Nephron progenitor cell (in vitro differentiated cells): ENCODE data around the gene CMAS.

ENCODE experiments used
- DNase-seq: peaks from one replicate; pipeline ENCODE4 v3.0.0; 2021
- H3K27ac Mint-ChIP-seq: 2 replicates; pipeline ENCODE4 v1.8.0; 2021; ENCODE audit warnings: mild to moderate bottlenecking, moderate library complexity, mixed read lengths
- H3K27me3 Mint-ChIP-seq: 2 replicates; pipeline ENCODE4 v1.8.0; 2021; ENCODE audit warnings: mild to moderate bottlenecking, low read depth, mixed read lengths; ENCODE audit not compliant: poor library complexity
- H3K36me3 Mint-ChIP-seq: 2 replicates; pipeline ENCODE4 v1.8.0; 2021; ENCODE audit warnings: low read depth, mixed read lengths
- H3K4me1 Mint-ChIP-seq: 2 replicates; pipeline ENCODE4 v1.8.0; 2021; ENCODE audit warnings: mixed read lengths
- H3K4me3 Mint-ChIP-seq: 2 replicates; pipeline ENCODE4 v1.8.0; 2021; ENCODE audit warnings: mild to moderate bottlenecking, moderate library complexity, mixed read lengths
- H3K9me3 Mint-ChIP-seq: 2 replicates; pipeline ENCODE4 v1.8.0; 2021; ENCODE audit warnings: mild to moderate bottlenecking, moderate library complexity, mixed read lengths
- TF ChIP-seq, protein P1 (sequence below): fragments of 200-600 bp; sonication (generic); IDR thresholded peaks from 2 replicates; pipeline ENCODE4 v1.5.0; 2021; ENCODE audit warnings: antibody characterized with exemption

CMAS gene

DNA sequence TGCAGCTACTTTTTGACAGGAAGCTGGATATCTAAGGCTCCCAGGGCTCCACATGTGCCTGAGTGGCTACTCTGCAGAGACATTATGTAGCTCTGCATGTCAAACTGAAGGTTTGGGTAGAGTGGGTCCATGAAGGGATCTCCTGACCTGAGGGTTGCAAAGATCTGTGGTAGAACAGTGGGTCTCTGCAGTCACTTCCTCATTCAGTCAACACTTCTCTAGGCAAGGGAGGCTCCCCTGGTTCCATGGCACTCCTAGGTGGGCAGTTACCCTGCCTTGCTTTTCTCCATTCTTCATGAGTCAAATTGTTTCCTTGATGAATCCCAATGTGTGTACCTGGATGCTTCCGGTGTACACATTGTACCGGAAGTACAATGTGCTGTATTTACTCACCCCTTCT is 57.4 kb downstream of the CMAS start:
- TF ChIP-seq, protein P1, sequence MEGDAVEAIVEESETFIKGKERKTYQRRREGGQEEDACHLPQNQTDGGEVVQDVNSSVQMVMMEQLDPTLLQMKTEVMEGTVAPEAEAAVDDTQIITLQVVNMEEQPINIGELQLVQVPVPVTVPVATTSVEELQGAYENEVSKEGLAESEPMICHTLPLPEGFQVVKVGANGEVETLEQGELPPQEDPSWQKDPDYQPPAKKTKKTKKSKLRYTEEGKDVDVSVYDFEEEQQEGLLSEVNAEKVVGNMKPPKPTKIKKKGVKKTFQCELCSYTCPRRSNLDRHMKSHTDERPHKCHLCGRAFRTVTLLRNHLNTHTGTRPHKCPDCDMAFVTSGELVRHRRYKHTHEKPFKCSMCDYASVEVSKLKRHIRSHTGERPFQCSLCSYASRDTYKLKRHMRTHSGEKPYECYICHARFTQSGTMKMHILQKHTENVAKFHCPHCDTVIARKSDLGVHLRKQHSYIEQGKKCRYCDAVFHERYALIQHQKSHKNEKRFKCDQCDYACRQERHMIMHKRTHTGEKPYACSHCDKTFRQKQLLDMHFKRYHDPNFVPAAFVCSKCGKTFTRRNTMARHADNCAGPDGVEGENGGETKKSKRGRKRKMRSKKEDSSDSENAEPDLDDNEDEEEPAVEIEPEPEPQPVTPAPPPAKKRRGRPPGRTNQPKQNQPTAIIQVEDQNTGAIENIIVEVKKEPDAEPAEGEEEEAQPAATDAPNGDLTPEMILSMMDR = no peak
- H3K27ac Mint-ChIP-seq = no peak overlapping the region
- H3K36me3 Mint-ChIP-seq = peaks cover 9% of the 10 kb centered on the region
- no peak for DNase-seq
- H3K9me3 Mint-ChIP-seq = peaks cover 37% of the 10 kb centered on the region
- no peaks in the 10 kb centered on the region for H3K27me3 Mint-ChIP-seq
- H3K4me1 Mint-ChIP-seq = peaks cover 7% of the 10 kb centered on the region
- no peak overlapping the region for H3K4me3 Mint-ChIP-seq

DNA sequence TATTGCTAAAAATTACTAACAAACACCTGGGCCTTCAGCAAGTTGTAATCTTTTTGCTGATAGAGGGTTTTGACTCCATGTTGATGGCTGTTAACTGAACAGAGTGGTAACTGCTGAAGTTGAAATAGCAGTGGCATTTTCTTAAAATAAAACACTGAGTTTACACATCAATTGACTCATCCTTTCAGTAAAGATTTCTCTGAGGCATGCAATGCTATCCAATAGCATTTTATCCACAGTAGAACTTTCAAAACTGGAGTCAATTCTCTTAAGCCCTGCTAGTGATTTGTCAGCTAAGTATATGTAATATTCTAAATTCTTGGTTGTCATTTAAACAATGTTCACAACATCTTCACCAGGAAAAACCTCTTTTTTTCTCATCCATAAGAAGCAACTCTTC is 59.5 kb downstream of the CMAS start:
- no peak overlapping the region for H3K4me3 Mint-ChIP-seq
- no peaks in the 10 kb centered on the region for H3K27me3 Mint-ChIP-seq
- peaks cover 7% of the 10 kb centered on the region for H3K4me1 Mint-ChIP-seq
- H3K27ac Mint-ChIP-seq = no peak overlapping the region
- H3K9me3 Mint-ChIP-seq = peaks cover 39% of the 10 kb centered on the region
- H3K36me3 Mint-ChIP-seq = peaks cover 15% of the 10 kb centered on the region
- TF ChIP-seq, protein P1 = no peak
- no peak for DNase-seq

DNA sequence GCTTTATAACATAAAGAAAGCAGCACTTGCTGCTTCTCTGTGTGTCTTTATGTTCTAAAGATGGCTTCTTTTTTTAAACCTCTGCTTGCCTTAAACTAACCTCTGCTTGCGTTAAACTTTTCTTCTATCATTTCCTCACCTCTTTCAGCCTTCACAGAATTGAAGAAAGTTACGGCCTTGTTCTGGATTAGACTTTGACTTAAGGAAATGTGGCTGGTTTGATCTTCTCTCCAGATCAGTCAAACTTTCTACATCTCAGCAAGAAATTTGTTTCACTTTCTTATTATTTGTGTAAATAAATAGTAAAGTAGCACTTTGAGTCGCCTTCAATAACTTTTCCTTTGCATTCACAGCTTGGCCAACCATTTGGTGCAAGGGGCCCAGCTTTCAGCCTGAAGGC is 64.2 kb downstream of the CMAS start:
- Mint-ChIP-seq H3K36me3 (peaks cover 15% of the 10 kb centered on the region), H3K4me3 (no peak overlapping the region), H3K27ac (no peak overlapping the region), H3K9me3 (peaks cover 39% of the 10 kb centered on the region), H3K4me1 (no peaks in the 10 kb centered on the region), H3K27me3 (no peaks in the 10 kb centered on the region)
- TF ChIP-seq, protein P1 = no peak
- no peak for DNase-seq
